ENCODE data around the gene MRPS18B. TPM values are rescaled to one million over a fixed set of nuclear protein-coding genes. Genes with fewer than 3 reads are reported as not detected.

Gene MRPS18B
- total RNA-seq, 1 donor from 2014 or later = 77.7 TPM

GRCh38 chr6:30625511-30625910 is 7.9 kb downstream of the MRPS18B start:
- Mint-ChIP-seq H3K4me3 (no peak overlapping the region), H3K9me3 (no peaks in the 10 kb centered on the region), H3K27me3 (ENCODE audit: insufficient read depth) (no peaks in the 10 kb centered on the region), H3K4me1 (ENCODE audit: low read depth) (peaks cover 27% of the 10 kb centered on the region), H3K36me3 (ENCODE audit: low read depth) (peaks cover 30% of the 10 kb centered on the region), H3K27ac (no peak overlapping the region)
- intact Hi-C loops (cut with micrococcal nuclease) = no loop called here
- DNase-seq (ENCODE audit: low spot score) = no peak

DNA sequence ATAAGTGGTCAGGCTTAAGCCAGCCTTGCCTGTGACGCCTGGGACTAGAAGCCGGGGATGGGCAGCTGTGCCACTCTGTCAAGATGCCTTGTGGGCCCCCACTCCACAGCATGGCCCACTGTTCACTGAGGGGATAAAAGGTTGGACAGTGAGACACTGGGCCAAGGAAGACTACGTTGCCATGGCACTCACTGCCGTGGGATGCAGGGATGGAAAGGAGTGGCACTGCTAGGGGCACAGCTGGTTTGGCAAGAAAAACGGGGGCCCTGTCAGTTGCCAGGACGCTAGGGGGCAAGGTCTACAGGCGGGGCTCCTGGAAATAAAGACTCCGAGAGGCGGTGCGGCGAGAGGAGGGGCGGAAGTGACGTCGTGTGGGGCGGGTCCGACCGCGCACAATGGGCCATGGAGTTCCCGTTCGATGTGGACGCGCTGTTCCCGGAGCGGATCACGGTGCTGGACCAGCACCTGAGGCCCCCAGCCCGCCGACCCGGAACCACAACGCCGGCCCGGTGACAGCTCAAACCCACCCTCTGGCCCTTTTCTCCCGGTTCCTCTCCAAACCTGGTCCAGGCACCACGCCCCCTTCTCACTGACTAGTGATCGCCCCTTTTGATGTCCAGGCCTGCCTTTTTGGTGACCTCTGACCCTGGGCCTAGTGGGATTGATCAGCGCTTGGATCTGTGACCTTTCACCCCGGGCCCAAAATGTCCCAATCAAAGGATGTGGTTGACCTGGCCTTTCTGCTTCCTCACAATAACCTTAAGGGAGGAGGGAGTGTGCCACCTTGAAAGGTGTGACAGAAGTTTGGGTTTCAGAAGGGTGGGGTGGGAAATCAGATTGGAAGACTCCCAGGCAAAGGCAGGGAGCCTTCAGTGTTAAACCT is 9.1 kb downstream of the MRPS18B start, which contains the start of gene ATAT1:
TSS of gene ATAT1 (plus strand) at position 391 of the 883 bp plus-strand sequence.
- Mint-ChIP-seq H3K27ac (peak within 1 kb of the TSS; percentile 95), H3K4me3 (peak within 1 kb of the TSS; percentile 91), H3K9me3 (no peaks in the 10 kb centered on the region), H3K4me1 (ENCODE audit: low read depth) (peaks cover 27% of the 10 kb centered on the region), H3K36me3 (ENCODE audit: low read depth) (peaks cover 33% of the 10 kb centered on the region), H3K27me3 (ENCODE audit: insufficient read depth) (no peaks in the 10 kb centered on the region)
- intact Hi-C loops (cut with micrococcal nuclease) = loop anchor here (1.0 to 2.0 kb wide), 6 partner anchors 9 to 461 kb away; partner anchors contain the start of genes DHX16, GNL1, MDC1 and MRPS18B
- peak; percentile 84 for DNase-seq (ENCODE audit: low spot score)

DNA sequence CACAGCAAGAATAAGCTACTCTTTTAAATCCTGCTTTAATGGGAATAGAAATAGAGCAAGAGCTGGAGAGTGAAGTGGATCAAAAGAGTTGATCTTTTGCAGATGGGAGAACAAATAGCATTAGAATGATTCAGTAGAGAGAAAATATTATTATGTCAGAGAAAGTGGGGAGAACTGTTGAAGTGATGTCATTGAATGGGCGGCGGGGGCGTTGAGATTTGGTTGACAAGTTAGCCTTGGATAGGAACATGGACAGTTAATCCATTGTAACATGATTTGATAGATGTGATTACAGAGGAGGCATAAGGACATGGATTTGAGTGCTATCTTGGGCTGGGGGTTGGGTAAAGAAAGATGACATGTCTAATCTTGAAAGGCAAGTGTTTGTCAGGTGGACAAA is 18.2 kb downstream of the MRPS18B start:
- Mint-ChIP-seq H3K36me3 (ENCODE audit: low read depth) (peaks cover 33% of the 10 kb centered on the region), H3K27me3 (ENCODE audit: insufficient read depth) (no peaks in the 10 kb centered on the region), H3K9me3 (no peaks in the 10 kb centered on the region), H3K4me1 (ENCODE audit: low read depth) (peaks cover 13% of the 10 kb centered on the region), H3K27ac (no peak overlapping the region), H3K4me3 (no peak overlapping the region)
- intact Hi-C loops (cut with micrococcal nuclease) = no loop called here
- DNase-seq (ENCODE audit: low spot score) = no peak

GRCh38 chr6:30640481-30640880 is 22.8 kb downstream of the MRPS18B start:
- H3K27ac Mint-ChIP-seq = no peak overlapping the region
- no peak overlapping the region for H3K4me3 Mint-ChIP-seq
- H3K36me3 Mint-ChIP-seq (ENCODE audit: low read depth) = peaks cover 30% of the 10 kb centered on the region
- H3K27me3 Mint-ChIP-seq (ENCODE audit: insufficient read depth) = no peaks in the 10 kb centered on the region
- no peak for DNase-seq (ENCODE audit: low spot score)
- intact Hi-C loops (cut with micrococcal nuclease) = no loop called here
- H3K4me1 Mint-ChIP-seq (ENCODE audit: low read depth) = peaks cover 25% of the 10 kb centered on the region
- H3K9me3 Mint-ChIP-seq = no peaks in the 10 kb centered on the region

GRCh38 chr6:30641048-30641447 is 23.4 kb downstream of the MRPS18B start:
- DNase-seq (ENCODE audit: low spot score) = no peak
- intact Hi-C loops (cut with micrococcal nuclease) = no loop called here

GRCh38 chr6:30643656-30644055 is 26.0 kb downstream of the MRPS18B start:
- Mint-ChIP-seq H3K36me3 (ENCODE audit: low read depth) (peaks cover 24% of the 10 kb centered on the region), H3K27ac (no peak overlapping the region)
- intact Hi-C loops (cut with micrococcal nuclease) = no loop called here

More at GRCh38 chr6:30641048-30641447, 23.4 kb downstream of the MRPS18B start:
- no peak overlapping the region for H3K4me3 Mint-ChIP-seq
- peak overlapping the region; percentile 67 for H3K27ac Mint-ChIP-seq
- no peaks in the 10 kb centered on the region for H3K9me3 Mint-ChIP-seq
- H3K36me3 Mint-ChIP-seq (ENCODE audit: low read depth) = peaks cover 28% of the 10 kb centered on the region
- no peaks in the 10 kb centered on the region for H3K27me3 Mint-ChIP-seq (ENCODE audit: insufficient read depth)
- peaks cover 25% of the 10 kb centered on the region for H3K4me1 Mint-ChIP-seq (ENCODE audit: low read depth)

DNA sequence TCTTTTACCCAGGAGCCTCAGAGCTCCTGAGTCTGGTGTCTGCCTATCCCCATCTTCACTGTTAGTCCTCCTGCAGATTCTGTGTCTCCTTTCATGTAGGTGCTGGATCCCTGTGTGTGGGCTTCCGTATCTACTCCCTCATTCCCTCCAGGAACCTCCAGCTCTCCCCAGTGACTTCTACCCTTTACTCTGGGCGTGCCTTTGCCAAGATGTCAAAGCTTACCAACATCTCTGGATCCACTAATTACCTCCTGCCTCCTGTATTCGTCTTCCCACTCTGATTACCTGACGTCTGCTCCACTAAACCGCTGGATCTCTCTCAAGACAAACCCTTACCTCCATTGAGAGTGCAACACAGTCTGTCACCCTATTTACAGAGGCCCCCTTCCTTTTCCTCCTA is 27.1 kb downstream of the MRPS18B start:
- Mint-ChIP-seq H3K27me3 (ENCODE audit: insufficient read depth) (no peaks in the 10 kb centered on the region), H3K9me3 (no peaks in the 10 kb centered on the region), H3K36me3 (ENCODE audit: low read depth) (peaks cover 26% of the 10 kb centered on the region), H3K4me1 (ENCODE audit: low read depth) (peaks cover 38% of the 10 kb centered on the region), H3K4me3 (no peak overlapping the region), H3K27ac (no peak overlapping the region)
- no peak for DNase-seq (ENCODE audit: low spot score)
- intact Hi-C loops (cut with micrococcal nuclease) = no loop called here

More at GRCh38 chr6:30643656-30644055, 26.0 kb downstream of the MRPS18B start:
- Mint-ChIP-seq H3K4me3 (no peak overlapping the region), H3K9me3 (no peaks in the 10 kb centered on the region), H3K27me3 (ENCODE audit: insufficient read depth) (no peaks in the 10 kb centered on the region), H3K4me1 (ENCODE audit: low read depth) (peaks cover 38% of the 10 kb centered on the region)
- no peak for DNase-seq (ENCODE audit: low spot score)

DNA sequence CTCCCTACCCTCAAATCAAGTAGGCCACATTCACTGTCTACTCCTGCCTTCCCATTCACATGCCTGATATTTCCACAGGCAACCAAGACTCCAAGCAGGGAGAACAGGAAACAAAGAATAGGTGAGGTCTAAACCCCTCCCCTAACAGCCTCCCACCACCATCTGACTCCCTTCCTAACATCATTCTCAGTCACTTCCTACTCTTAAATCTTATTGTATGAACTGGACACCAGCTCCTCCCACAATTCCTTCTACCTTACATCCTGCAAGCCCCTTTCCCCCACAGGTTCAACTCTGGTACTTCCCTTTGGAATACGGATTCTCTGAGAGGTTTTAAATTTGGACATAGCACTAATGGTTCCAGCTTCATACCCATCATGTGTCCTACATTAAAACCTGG is 28.3 kb downstream of the MRPS18B start:
- Mint-ChIP-seq H3K27me3 (ENCODE audit: insufficient read depth) (no peaks in the 10 kb centered on the region), H3K9me3 (no peaks in the 10 kb centered on the region), H3K27ac (peak overlapping the region; percentile 60), H3K4me1 (ENCODE audit: low read depth) (peaks cover 29% of the 10 kb centered on the region), H3K36me3 (ENCODE audit: low read depth) (peaks cover 23% of the 10 kb centered on the region), H3K4me3 (peak overlapping the region; percentile 90)
- DNase-seq (ENCODE audit: low spot score) = no peak
- intact Hi-C loops (cut with micrococcal nuclease) = loop anchor here (1.0 kb wide), 2 partner anchors 20 to 75 kb away; partner anchors contain the start of genes ABCF1 and ATAT1

DNA sequence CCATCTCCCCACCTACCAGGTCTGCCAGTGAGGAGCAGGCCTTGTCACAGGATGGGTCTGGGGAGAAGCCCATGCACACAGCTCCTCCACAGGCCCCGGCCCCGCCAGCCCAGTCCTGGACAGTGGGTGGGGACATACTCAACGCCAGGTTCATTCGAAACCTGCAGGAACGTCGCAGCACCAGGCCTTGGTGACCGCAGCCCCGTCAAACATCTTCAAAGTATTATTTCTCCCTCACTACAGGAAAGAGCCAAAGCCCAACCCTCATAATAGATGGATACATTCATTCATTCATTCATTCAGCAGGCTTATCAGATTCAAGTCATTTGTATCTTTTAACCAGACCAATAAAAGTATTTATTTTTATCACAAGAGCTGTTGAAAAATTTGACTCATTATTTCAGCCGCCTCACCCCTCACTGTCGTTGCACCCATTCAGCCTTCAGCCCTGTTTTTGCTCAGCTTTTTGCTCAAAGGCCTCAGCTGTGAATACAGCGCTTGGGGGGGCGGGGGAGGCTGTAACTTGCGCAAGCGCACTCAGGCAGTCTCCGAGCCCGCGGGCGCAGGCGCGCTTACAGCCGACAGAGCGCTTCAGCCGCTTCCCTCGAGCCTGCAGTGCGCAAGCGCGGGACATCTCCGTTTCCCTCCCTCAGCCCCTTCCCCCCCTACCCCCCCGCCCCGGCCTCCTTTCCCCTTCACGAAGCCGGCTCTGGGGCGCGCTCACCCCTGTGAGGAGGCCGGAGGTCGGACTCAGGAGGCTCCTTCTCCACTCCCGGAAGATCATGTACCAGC is 29.0 kb downstream of the MRPS18B start, which contains the start of gene C6orf136:
TSS of gene C6orf136 (plus strand) at position 684 of the 792 bp plus-strand sequence. CDS start at position 783, 99 bp downstream.
- H3K27me3 Mint-ChIP-seq (ENCODE audit: insufficient read depth) = no peaks in the 10 kb centered on the region
- H3K36me3 Mint-ChIP-seq (ENCODE audit: low read depth) = peaks cover 22% of the 10 kb centered on the region
- peak within 1 kb of the TSS; percentile 90 for H3K4me3 Mint-ChIP-seq
- H3K9me3 Mint-ChIP-seq = no peaks in the 10 kb centered on the region
- H3K4me1 Mint-ChIP-seq (ENCODE audit: low read depth) = peaks cover 23% of the 10 kb centered on the region
- intact Hi-C loops (cut with micrococcal nuclease) = loop anchor here (1.0 kb wide), 8 partner anchors 20 to 262 kb away; partner anchors contain the start of genes ABCF1, ATAT1, DHX16 and GTF2H4
- DNase-seq (ENCODE audit: low spot score) = peak; percentile 89
- peak within 1 kb of the TSS; percentile 91 for H3K27ac Mint-ChIP-seq

DNA sequence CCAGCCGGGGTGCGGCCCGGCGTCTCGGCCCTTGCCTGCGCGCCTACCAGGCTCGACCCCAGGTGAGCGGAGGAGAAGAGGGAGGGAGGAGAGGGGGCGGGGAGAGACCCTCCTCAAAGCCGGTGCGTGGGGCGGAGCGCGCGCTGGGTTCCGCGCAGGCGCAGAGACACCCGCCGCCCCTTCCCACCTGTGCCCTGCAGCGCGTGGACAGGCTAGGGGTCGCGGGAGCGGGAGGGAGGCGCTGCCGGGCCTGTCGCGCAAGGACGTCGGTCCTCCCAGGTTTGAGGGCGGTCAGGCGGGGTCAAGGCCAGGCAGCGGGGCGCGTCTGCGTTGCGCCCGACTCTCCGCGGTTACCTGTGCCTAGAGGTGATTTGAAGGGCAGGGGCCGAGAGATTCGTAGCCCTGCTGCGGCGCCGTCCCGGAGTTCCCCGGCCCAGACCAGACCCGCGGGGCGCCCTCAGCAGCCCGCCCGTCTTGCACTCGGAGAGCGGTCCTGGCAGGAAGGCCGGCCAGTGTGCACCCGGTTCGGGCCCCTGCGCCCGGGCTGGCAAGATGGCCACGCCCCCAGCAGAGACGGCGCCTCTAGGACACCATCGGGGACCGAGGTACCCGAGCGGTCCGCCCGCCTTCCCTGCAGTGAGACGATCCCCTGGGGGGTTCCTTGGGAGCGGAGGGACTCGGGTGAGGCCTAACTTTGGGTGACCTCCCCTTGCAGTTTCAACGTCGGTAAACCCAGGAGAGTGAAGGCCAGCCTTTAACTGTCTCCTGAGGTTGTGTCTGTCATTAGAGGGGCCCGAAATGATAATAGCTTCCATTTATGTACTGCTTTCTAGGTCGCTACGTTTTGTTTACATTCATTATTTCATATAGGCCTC is 29.8 kb downstream of the MRPS18B start:
- Mint-ChIP-seq H3K27ac (peak overlapping the region; percentile 91), H3K4me3 (peak overlapping the region; percentile 90), H3K4me1 (ENCODE audit: low read depth) (peaks cover 19% of the 10 kb centered on the region), H3K36me3 (ENCODE audit: low read depth) (peaks cover 27% of the 10 kb centered on the region), H3K9me3 (no peaks in the 10 kb centered on the region), H3K27me3 (ENCODE audit: insufficient read depth) (no peaks in the 10 kb centered on the region)
- intact Hi-C loops (cut with micrococcal nuclease) = loop anchor here (1.0 kb wide), 6 partner anchors 26 to 261 kb away; partner anchors contain the start of genes DHX16, GTF2H4, MDC1 and MRPS18B
- peak; percentile 73 for DNase-seq (ENCODE audit: low spot score)

- no peak overlapping the region for H3K4me3 Mint-ChIP-seq
- no peaks in the 10 kb centered on the region for H3K9me3 Mint-ChIP-seq
- peaks cover 13% of the 10 kb centered on the region for H3K4me1 Mint-ChIP-seq (ENCODE audit: low read depth)
- intact Hi-C loops (cut with micrococcal nuclease) = no loop called here
- peaks cover 38% of the 10 kb centered on the region for H3K36me3 Mint-ChIP-seq (ENCODE audit: low read depth)
- no peaks in the 10 kb centered on the region for H3K27me3 Mint-ChIP-seq (ENCODE audit: insufficient read depth)
- H3K27ac Mint-ChIP-seq = no peak overlapping the region
- no peak for DNase-seq (ENCODE audit: low spot score)
Observed at GRCh38 chr6:30651143-30651542, 33.5 kb downstream of the MRPS18B start.
